ENCODE results near the gene JAML.

The JAML gene

GRCh38 chr11:118152020-118152551 is 72.7 kb downstream of the JAML start:
- TF ChIP-seq POLR2A (IDR thresholded peaks at IDR 0.05; ENCODE audit: low read length) (no peak), GATA1 (IDR thresholded peaks at IDR 0.05; ENCODE audit: low read depth, low read length) (no peak)
- DNase-seq, result no peak

GRCh38 chr11:118151431-118151830 is 73.4 kb downstream of the JAML start:
- no peak for TF ChIP-seq POLR2A (IDR thresholded peaks at IDR 0.05; ENCODE audit: low read length)
- TF ChIP-seq GATA1 (IDR thresholded peaks at IDR 0.05; ENCODE audit: low read depth, low read length), result no peak
- DNase-seq, result no peak

- TF ChIP-seq POLR2A (IDR thresholded peaks at IDR 0.05; ENCODE audit: low read length), result no peak
- no peak for TF ChIP-seq GATA1 (IDR thresholded peaks at IDR 0.05; ENCODE audit: low read depth, low read length)
- no peak for DNase-seq
These were observed 75.3 kb downstream of the JAML start for GRCh38 chr11:118149493-118149892.

- no peak for TF ChIP-seq GATA1 (IDR thresholded peaks at IDR 0.05; ENCODE audit: low read depth, low read length)
- DNase-seq, result no peak
These were observed 76.0 kb downstream of the JAML start for GRCh38 chr11:118148856-118149255.

GRCh38 chr11:118148240-118148639 is 76.6 kb downstream of the JAML start:
- DNase-seq, result no peak
- no peak for TF ChIP-seq POLR2A (IDR thresholded peaks at IDR 0.05; ENCODE audit: low read length)
- no peak for TF ChIP-seq GATA1 (IDR thresholded peaks at IDR 0.05; ENCODE audit: low read depth, low read length)

GRCh38 chr11:118147502-118147901 is 77.3 kb downstream of the JAML start:
- TF ChIP-seq GATA1 (IDR thresholded peaks at IDR 0.05; ENCODE audit: low read depth, low read length) (no peak), POLR2A (IDR thresholded peaks at IDR 0.05; ENCODE audit: low read length) (no peak)
- DNase-seq, result no peak

- TF ChIP-seq POLR2A (IDR thresholded peaks at IDR 0.05; ENCODE audit: low read length) (no peak), GATA1 (IDR thresholded peaks at IDR 0.05; ENCODE audit: low read depth, low read length) (no peak)
These were observed 78.3 kb downstream of the JAML start for GRCh38 chr11:118146554-118146953.

GRCh38 chr11:118145285-118146227 is 79.3 kb downstream of the JAML start:
- peak; percentile 53 to 74 for DNase-seq

More at GRCh38 chr11:118146554-118146953, 78.3 kb downstream of the JAML start:
- DNase-seq, result no peak

GRCh38 chr11:118144301-118145268 is 80.2 kb downstream of the JAML start:
- DNase-seq, result no peak
- TF ChIP-seq GATA1 (IDR thresholded peaks at IDR 0.05; ENCODE audit: low read depth, low read length) (no peak), POLR2A (IDR thresholded peaks at IDR 0.05; ENCODE audit: low read length) (no peak)

More at GRCh38 chr11:118145285-118146227, 79.3 kb downstream of the JAML start:
- TF ChIP-seq POLR2A (IDR thresholded peaks at IDR 0.05; ENCODE audit: low read length) (no peak), GATA1 (IDR thresholded peaks at IDR 0.05; ENCODE audit: low read depth, low read length) (no peak)

Data from erythroblast (primary cell).